IPS-15b (cell line): Measurements from ENCODE around the gene ARHGEF25.

Source experiments
- H3K27me3 ChIP-seq: one replicate; pipeline ENCODE4 v1.6.1; 2013; ENCODE audit warnings: low read length; ENCODE audit not compliant: control insufficient read depth, insufficient read depth
- H3K36me3 ChIP-seq: one replicate; pipeline ENCODE4 v1.6.1; 2013; ENCODE audit warnings: low read length; ENCODE audit not compliant: control insufficient read depth, insufficient read depth
- H3K4me1 ChIP-seq: one replicate; pipeline ENCODE4 v1.6.1; 2013; ENCODE audit warnings: mild to moderate bottlenecking, low read length; ENCODE audit not compliant: control insufficient read depth, insufficient read depth
- H3K4me3 ChIP-seq: one replicate; pipeline ENCODE4 v1.5.1; 2013; ENCODE audit warnings: low read depth, low read length
- H3K9ac ChIP-seq: one replicate; pipeline ENCODE4 v1.6.1; 2013; ENCODE audit warnings: low read depth, mild to moderate bottlenecking, low read length
- H3K9me3 ChIP-seq: one replicate; pipeline ENCODE4 v1.6.1; 2013; ENCODE audit warnings: mild to moderate bottlenecking, low read length; ENCODE audit not compliant: control insufficient read depth, insufficient read depth

Gene ARHGEF25

GRCh38 chr12:57577981-57578758 is 33.1 kb upstream of the ARHGEF25 start:
- Histone ChIP-seq H3K27me3 (no peaks in the 10 kb centered on the region), H3K9ac (no peak overlapping the region), H3K4me3 (no peak overlapping the region), H3K36me3 (peaks cover 23% of the 10 kb centered on the region), H3K9me3 (no peaks in the 10 kb centered on the region), H3K4me1 (no peaks in the 10 kb centered on the region)

GRCh38 chr12:57579011-57579410 is 32.2 kb upstream of the ARHGEF25 start:
- Histone ChIP-seq H3K36me3 (peaks cover 22% of the 10 kb centered on the region), H3K27me3 (no peaks in the 10 kb centered on the region), H3K9ac (no peak overlapping the region), H3K4me1 (no peaks in the 10 kb centered on the region), H3K4me3 (no peak overlapping the region), H3K9me3 (no peaks in the 10 kb centered on the region)

- Histone ChIP-seq H3K9me3 (no peaks in the 10 kb centered on the region), H3K4me1 (no peaks in the 10 kb centered on the region), H3K27me3 (no peaks in the 10 kb centered on the region), H3K4me3 (no peak overlapping the region), H3K36me3 (peaks cover 22% of the 10 kb centered on the region), H3K9ac (no peak overlapping the region)
These were observed 31.4 kb upstream of the ARHGEF25 start for GRCh38 chr12:57579677-57580465.

GRCh38 chr12:57580466-57580795 is 30.8 kb upstream of the ARHGEF25 start:
- no peak overlapping the region for H3K9ac ChIP-seq
- no peak overlapping the region for H3K4me3 ChIP-seq
- no peaks in the 10 kb centered on the region for H3K4me1 ChIP-seq
- H3K9me3 ChIP-seq = no peaks in the 10 kb centered on the region
- peaks cover 18% of the 10 kb centered on the region for H3K36me3 ChIP-seq
- no peaks in the 10 kb centered on the region for H3K27me3 ChIP-seq

GRCh38 chr12:57581802-57582201 is 29.4 kb upstream of the ARHGEF25 start:
- no peaks in the 10 kb centered on the region for H3K27me3 ChIP-seq
- H3K9me3 ChIP-seq = no peaks in the 10 kb centered on the region
- no peak overlapping the region for H3K9ac ChIP-seq
- no peaks in the 10 kb centered on the region for H3K4me1 ChIP-seq
- H3K4me3 ChIP-seq = no peak overlapping the region
- H3K36me3 ChIP-seq = peaks cover 8% of the 10 kb centered on the region

GRCh38 chr12:57582440-57582839 is 28.8 kb upstream of the ARHGEF25 start:
- Histone ChIP-seq H3K4me3 (no peak overlapping the region), H3K27me3 (no peaks in the 10 kb centered on the region), H3K9me3 (no peaks in the 10 kb centered on the region), H3K4me1 (no peaks in the 10 kb centered on the region), H3K36me3 (peaks cover 6% of the 10 kb centered on the region), H3K9ac (no peak overlapping the region)

- H3K36me3 ChIP-seq = no peaks in the 10 kb centered on the region
- no peak overlapping the region for H3K9ac ChIP-seq
- no peaks in the 10 kb centered on the region for H3K9me3 ChIP-seq
- no peaks in the 10 kb centered on the region for H3K4me1 ChIP-seq
- peaks cover 2% of the 10 kb centered on the region for H3K27me3 ChIP-seq
- H3K4me3 ChIP-seq = no peak overlapping the region
These were observed 28.0 kb upstream of the ARHGEF25 start for GRCh38 chr12:57583008-57583831.

GRCh38 chr12:57584050-57584449 is 27.2 kb upstream of the ARHGEF25 start:
- no peak overlapping the region for H3K4me3 ChIP-seq
- H3K9me3 ChIP-seq = no peaks in the 10 kb centered on the region
- no peaks in the 10 kb centered on the region for H3K36me3 ChIP-seq
- H3K9ac ChIP-seq = no peak overlapping the region
- H3K27me3 ChIP-seq = peaks cover 2% of the 10 kb centered on the region
- H3K4me1 ChIP-seq = no peaks in the 10 kb centered on the region

GRCh38 chr12:57584690-57585089 is 26.5 kb upstream of the ARHGEF25 start:
- Histone ChIP-seq H3K4me3 (no peak overlapping the region), H3K9me3 (no peaks in the 10 kb centered on the region), H3K36me3 (no peaks in the 10 kb centered on the region), H3K27me3 (peaks cover 2% of the 10 kb centered on the region), H3K9ac (no peak overlapping the region), H3K4me1 (no peaks in the 10 kb centered on the region)

GRCh38 chr12:57585156-57585555 is 26.1 kb upstream of the ARHGEF25 start:
- Histone ChIP-seq H3K36me3 (no peaks in the 10 kb centered on the region), H3K27me3 (peaks cover 2% of the 10 kb centered on the region), H3K9me3 (no peaks in the 10 kb centered on the region), H3K4me1 (no peaks in the 10 kb centered on the region), H3K9ac (no peak overlapping the region), H3K4me3 (no peak overlapping the region)

GRCh38 chr12:57586128-57586527 is 25.1 kb upstream of the ARHGEF25 start:
- no peaks in the 10 kb centered on the region for H3K9me3 ChIP-seq

More at GRCh38 chr12:57586128-57586527, 25.1 kb upstream of the ARHGEF25 start:
- H3K4me3 ChIP-seq = no peak overlapping the region
- peaks cover 2% of the 10 kb centered on the region for H3K27me3 ChIP-seq
- no peaks in the 10 kb centered on the region for H3K4me1 ChIP-seq
- no peaks in the 10 kb centered on the region for H3K36me3 ChIP-seq
- no peak overlapping the region for H3K9ac ChIP-seq
